Measurements from ENCODE around the gene BTBD1.

BTBD1 gene

GRCh38 chr15:82966671-82967071 lies 100.4 kb downstream of the BTBD1 start:
- DNase-seq (ENCODE audit: low spot score) = no peak
- ChIA-PET POLR2A (ENCODE audit: low non-redundant PET) (no interaction called here), CTCF (interaction anchor here (0.7 kb wide), 1 partner anchor 45 kb away, joined by 3 read pairs; no protein-coding TSS in a partner anchor)
- no peak for TF ChIP-seq CTCF (conservative IDR thresholded peaks at IDR 0.05; ENCODE audit: low read depth)
- no peak overlapping the region for H3K27ac ChIP-seq
